Prostate gland (tissue), 2 donors: ENCODE results near the gene RARB.

Source experiments
- POLR2A ChIP-seq: fragments of 450-650 bp; IDR thresholded peaks from one replicate; pipeline ENCODE4 v1.6.1; 2016; ENCODE audit warnings: antibody characterized with exemption, mild to moderate bottlenecking
- POLR2AphosphoS5 ChIP-seq: sonication (generic); formaldehyde crosslinking; IDR thresholded peaks from one replicate; pipeline ENCODE4 v1.6.1; 2017; ENCODE audit warnings: antibody characterized with exemption
- TF ChIP-seq, protein P1 (sequence below), 4 experiments: fragments of 200-600 bp in 2 of 4; fragments of 450-650 bp in 2 of 4; sonication (generic) in 2 of 4; IDR thresholded peaks; 1 replicate in 3 of 4; 2 replicates in 1 of 4; pipeline ENCODE4 v1.5.1; 2016 to 2019; ENCODE audit warnings: antibody characterized with exemption in 4 of 4, mild to moderate bottlenecking in 2 of 4, moderate library complexity in 2 of 4

DNA sequence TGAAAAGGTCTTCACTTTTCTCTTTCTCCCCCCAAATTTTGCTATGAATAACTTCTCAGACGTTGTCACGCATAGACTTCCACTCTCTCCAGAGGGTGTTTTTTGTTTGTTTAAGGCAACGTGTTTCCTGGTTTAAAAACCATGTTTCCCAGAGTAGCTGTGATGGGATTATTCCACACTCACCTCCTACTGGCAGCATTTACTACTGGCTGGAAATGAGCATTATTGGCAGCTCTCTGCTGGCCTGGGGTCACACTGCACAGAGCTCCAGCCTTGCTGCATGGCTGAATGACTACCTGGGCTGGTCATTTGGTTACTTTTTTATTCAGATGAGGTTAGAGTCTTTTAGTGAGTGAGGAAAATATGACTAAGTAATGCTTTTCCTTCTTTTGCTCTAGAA lies 65.2 kb downstream of the RARB start:
- TF ChIP-seq, protein P1, sequence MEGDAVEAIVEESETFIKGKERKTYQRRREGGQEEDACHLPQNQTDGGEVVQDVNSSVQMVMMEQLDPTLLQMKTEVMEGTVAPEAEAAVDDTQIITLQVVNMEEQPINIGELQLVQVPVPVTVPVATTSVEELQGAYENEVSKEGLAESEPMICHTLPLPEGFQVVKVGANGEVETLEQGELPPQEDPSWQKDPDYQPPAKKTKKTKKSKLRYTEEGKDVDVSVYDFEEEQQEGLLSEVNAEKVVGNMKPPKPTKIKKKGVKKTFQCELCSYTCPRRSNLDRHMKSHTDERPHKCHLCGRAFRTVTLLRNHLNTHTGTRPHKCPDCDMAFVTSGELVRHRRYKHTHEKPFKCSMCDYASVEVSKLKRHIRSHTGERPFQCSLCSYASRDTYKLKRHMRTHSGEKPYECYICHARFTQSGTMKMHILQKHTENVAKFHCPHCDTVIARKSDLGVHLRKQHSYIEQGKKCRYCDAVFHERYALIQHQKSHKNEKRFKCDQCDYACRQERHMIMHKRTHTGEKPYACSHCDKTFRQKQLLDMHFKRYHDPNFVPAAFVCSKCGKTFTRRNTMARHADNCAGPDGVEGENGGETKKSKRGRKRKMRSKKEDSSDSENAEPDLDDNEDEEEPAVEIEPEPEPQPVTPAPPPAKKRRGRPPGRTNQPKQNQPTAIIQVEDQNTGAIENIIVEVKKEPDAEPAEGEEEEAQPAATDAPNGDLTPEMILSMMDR (IDR thresholded peaks at IDR 0.05), result no peak
- TF ChIP-seq POLR2A (no peak), POLR2AphosphoS5 (no peak)
